Colonic mucosa (tissue), 4 donors: ENCODE measurements around the gene CCDC134. TPM values are rescaled to one million over a fixed set of nuclear protein-coding genes. Genes with fewer than 3 reads are reported as not detected.

Experiments used
- DNase-seq: peaks from one replicate; pipeline ENCODE4 v3.0.0-alpha.2; 2020
- H3K27ac ChIP-seq: fragments of 200-600 bp; one replicate; pipeline ENCODE4 v1.8.0; 2021
- H3K27me3 ChIP-seq: fragments of 200-600 bp; one replicate; pipeline ENCODE4 v1.8.0; 2021
- H3K36me3 ChIP-seq: fragments of 200-600 bp; one replicate; pipeline ENCODE4 v1.8.0; 2021
- H3K4me1 ChIP-seq: fragments of 200-600 bp; one replicate; pipeline ENCODE4 v1.8.0; 2021; ENCODE audit warnings: mild to moderate bottlenecking
- H3K4me3 ChIP-seq: fragments of 200-600 bp; one replicate; pipeline ENCODE4 v1.8.0; 2021
- H3K9ac ChIP-seq, 2 donors: one replicate each; pipeline ENCODE4 v1.7.0; 2013; ENCODE audit warnings: control low read depth in 2 of 2, low read depth in 2 of 2, low read length in 2 of 2
- H3K9me3 ChIP-seq: fragments of 200-600 bp; one replicate; pipeline ENCODE4 v1.8.0; 2021
- intact Hi-C: fragments of 100-400 bp; cut with DNase I; formaldehyde crosslinking; loops from one replicate; pipeline ENCODE4 v1.14.1; 2022
- total RNA-seq, 2 donors: library from RNA; stranded (reverse); fragmentation: NEBNext Ultra II Directional in 1 of 2; extraction: Animal tissue kit (Norgen Biotek cat#: 25700) in 1 of 2; gene quantifications; one replicate each; pipeline ENCODE4 v1.2.1, GENCODE V29; 2021
- TF ChIP-seq, protein P1 (sequence below): fragments of 200-600 bp; IDR thresholded peaks from one replicate; pipeline ENCODE4 v1.8.0; 2022; ENCODE audit warnings: antibody characterized with exemption, mild to moderate bottlenecking
- donor health status: healthy.
- donor health status: DM: no; HTN: no; CAD: no.
- donor health status: DM: no; HTN: no; CAD: no.

CCDC134 gene
- total RNA-seq, 2 donors from 2014 or later, result 9.3 to 18.8 TPM

DNA sequence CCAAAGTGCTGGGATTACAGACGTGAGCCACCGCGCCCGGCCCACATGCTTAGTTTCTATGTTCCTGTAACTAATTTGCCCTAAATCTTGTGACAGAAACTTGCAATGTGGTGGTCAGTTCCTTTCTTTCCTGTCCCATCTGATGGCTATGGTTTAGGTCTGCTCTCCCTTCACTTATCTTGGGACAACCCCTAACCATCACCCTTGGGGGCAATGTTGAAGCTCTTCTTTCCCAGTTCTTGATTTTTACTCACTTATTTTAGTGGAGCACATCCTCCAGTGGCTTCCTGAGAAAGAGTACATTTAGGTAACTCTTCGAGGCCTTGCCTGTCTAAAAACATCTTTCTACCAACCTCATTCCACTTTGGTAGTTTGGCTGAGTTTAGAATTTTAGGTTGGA lies 39.7 kb downstream of the CCDC134 start:
- H3K9ac ChIP-seq, result peak overlapping the region in 1 of 2 donors; percentile 65
- no peak overlapping the region for H3K4me3 ChIP-seq
- H3K4me1 ChIP-seq, result peaks cover 23% of the 10 kb centered on the region
- H3K9me3 ChIP-seq, result no peaks in the 10 kb centered on the region
- peak overlapping the region; percentile 83 for H3K27ac ChIP-seq
- DNase-seq, result no peak
- no peaks in the 10 kb centered on the region for H3K27me3 ChIP-seq
- no peaks in the 10 kb centered on the region for H3K36me3 ChIP-seq
- intact Hi-C loops, result no loop called here
- TF ChIP-seq, protein P1, sequence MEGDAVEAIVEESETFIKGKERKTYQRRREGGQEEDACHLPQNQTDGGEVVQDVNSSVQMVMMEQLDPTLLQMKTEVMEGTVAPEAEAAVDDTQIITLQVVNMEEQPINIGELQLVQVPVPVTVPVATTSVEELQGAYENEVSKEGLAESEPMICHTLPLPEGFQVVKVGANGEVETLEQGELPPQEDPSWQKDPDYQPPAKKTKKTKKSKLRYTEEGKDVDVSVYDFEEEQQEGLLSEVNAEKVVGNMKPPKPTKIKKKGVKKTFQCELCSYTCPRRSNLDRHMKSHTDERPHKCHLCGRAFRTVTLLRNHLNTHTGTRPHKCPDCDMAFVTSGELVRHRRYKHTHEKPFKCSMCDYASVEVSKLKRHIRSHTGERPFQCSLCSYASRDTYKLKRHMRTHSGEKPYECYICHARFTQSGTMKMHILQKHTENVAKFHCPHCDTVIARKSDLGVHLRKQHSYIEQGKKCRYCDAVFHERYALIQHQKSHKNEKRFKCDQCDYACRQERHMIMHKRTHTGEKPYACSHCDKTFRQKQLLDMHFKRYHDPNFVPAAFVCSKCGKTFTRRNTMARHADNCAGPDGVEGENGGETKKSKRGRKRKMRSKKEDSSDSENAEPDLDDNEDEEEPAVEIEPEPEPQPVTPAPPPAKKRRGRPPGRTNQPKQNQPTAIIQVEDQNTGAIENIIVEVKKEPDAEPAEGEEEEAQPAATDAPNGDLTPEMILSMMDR, result no peak

DNA sequence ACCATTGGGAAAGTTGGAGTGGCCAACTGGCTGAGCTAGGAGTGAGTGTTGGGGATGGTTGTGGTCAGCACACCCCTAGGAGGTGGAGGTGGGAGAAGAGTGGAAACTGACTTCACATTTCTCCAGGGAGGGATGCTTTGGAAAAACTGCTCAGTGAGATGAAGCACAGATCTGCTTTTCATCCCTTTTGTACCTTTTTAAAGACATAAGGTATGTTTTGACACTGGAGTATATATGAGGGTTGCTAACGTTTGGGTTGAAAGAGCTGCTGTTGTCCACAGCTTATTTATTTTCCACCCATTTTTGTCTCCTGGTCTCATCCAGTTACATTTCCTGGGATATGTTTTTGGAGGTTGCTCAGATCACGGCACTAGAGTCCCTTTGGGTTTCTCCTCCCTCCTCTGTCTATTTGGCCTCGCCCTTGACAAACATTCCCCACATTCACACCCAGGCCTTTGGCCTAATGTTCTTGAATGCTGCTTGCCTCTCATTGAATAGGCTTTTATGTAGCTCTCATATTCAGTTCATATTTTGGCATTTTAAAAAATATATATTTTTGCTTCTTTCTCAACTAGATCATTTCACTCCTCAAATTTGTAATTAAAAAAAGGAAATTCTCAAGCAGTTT lies 40.7 kb downstream of the CCDC134 start:
- Histone ChIP-seq H3K9me3 (no peaks in the 10 kb centered on the region), H3K36me3 (no peaks in the 10 kb centered on the region), H3K27me3 (no peaks in the 10 kb centered on the region), H3K9ac (peak overlapping the region in 1 of 2 donors; percentile 65), H3K4me3 (no peak overlapping the region), H3K27ac (peak overlapping the region; percentile 83), H3K4me1 (peaks cover 27% of the 10 kb centered on the region)
- peak; percentile 79 for DNase-seq
- intact Hi-C loops, result no loop called here
- TF ChIP-seq, protein P1, result no peak

DNA sequence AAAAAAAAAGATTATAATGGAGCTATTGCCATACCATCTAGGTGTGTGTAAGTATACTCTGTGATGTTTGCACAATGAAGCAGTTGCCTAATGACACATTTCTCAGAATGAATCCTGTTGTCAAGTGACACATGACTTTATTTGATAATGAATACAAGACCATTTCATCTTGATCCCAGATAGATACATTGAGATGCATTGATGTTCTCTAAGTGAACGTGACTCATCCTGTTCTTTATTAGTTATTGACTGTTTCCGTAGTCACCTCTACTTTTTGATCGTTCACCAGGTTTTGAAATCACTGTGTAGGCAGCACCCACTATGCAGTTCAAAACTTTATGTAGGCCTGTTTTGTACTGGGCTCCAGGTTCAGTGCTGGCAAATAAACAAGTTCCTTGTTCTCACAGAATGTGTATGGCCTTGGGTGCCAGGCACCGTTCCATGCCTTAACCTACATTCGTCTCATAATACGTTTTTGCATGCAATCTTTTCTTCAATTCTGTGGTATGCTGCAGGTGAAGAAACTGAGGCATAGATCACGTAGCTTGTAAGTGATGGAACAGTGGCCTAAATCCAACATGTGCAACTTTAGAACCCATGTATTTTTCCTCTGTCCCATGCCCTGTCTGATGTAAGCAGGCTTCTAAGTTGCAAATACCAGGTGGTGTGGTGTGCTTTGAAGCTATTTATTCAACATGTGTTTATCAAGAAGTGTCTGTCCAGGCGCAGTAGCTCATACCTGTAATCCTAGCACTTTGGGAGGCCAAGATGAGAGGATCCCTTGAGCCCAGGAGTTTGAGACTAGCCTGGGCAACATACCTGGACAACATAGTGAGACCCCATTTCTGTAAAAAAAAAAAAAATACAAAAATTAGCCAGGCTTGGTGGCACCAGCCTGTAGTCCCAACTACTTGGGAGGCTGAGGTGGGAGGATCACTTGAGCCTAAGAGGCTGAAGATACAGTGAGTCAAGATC lies 42.8 kb downstream of the CCDC134 start:
- no peaks in the 10 kb centered on the region for H3K27me3 ChIP-seq
- H3K9me3 ChIP-seq, result no peaks in the 10 kb centered on the region
- peak overlapping the region in 1 of 2 donors; percentile 13 for H3K9ac ChIP-seq
- peaks cover 27% of the 10 kb centered on the region for H3K4me1 ChIP-seq
- TF ChIP-seq, protein P1, result no peak
- intact Hi-C loops, result no loop called here
- H3K4me3 ChIP-seq, result no peak overlapping the region
- peak overlapping the region; percentile 83 for H3K27ac ChIP-seq
- DNase-seq, result no peak
- no peaks in the 10 kb centered on the region for H3K36me3 ChIP-seq

DNA sequence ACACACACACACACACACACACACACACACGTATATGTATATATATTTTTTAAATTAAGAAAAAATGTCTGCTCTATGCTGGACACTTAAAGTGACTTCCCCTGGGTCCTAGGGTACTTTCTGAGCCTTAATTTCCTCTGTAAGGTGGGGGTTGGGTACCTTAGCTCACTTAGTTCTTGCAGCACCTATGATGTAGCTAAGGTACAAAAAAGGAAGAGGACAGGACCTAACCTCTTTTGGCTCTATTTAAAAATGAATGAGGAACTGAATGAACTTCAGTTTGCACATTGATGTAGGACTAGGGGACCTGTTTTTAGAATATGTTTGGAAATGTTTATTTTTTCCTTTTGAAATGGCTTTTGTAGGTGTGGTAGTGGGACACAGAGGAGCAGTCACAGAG lies 43.6 kb downstream of the CCDC134 start:
- H3K27me3 ChIP-seq, result no peaks in the 10 kb centered on the region
- TF ChIP-seq, protein P1, result no peak
- no peak overlapping the region for H3K27ac ChIP-seq
- H3K9me3 ChIP-seq, result no peaks in the 10 kb centered on the region
- peaks cover 27% of the 10 kb centered on the region for H3K4me1 ChIP-seq
- no peaks in the 10 kb centered on the region for H3K36me3 ChIP-seq
- no peak overlapping the region for H3K4me3 ChIP-seq
- peak overlapping the region in 1 of 2 donors; percentile 22 for H3K9ac ChIP-seq
- intact Hi-C loops, result no loop called here
- DNase-seq, result no peak

DNA sequence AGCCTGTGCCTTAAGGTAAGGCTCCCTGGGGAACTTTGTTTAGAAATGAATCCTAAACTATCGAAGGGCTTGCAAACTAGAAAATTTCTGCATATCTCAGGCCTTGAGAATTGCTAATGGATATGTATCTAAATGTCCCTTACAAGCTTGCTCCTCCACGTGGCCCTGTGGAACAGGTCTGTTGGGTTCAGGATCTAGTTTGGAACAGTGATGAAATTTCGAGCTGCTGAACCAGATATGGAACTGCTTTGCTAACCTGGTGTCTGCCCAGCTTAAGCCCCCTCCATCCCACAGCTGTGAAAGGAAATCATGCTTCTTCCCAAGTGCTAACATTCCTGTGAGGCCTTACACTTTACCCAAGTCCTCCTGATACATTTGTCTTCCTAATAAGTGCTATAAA lies 44.0 kb downstream of the CCDC134 start:
- H3K27ac ChIP-seq, result no peak overlapping the region
- no peak for DNase-seq
- no peaks in the 10 kb centered on the region for H3K36me3 ChIP-seq
- intact Hi-C loops, result no loop called here
- H3K4me3 ChIP-seq, result no peak overlapping the region
- no peaks in the 10 kb centered on the region for H3K9me3 ChIP-seq
- no peaks in the 10 kb centered on the region for H3K27me3 ChIP-seq
- H3K9ac ChIP-seq, result peak overlapping the region in 1 of 2 donors; percentile 22
- TF ChIP-seq, protein P1, result no peak
- H3K4me1 ChIP-seq, result peaks cover 27% of the 10 kb centered on the region
